Keratinocyte (primary cell): ENCODE results near the gene GTF2H1. TPM values are rescaled to one million over a fixed set of nuclear protein-coding genes. Genes with fewer than 3 reads are reported as not detected.
A peak's percentile ranks its signal among the peaks of the same experiment; 100 is the strongest.

ENCODE experiments used
- DNase-seq: peaks from one replicate; pipeline ENCODE4 v3.0.0-alpha.2; 2011; ENCODE audit warnings: low read depth, missing footprints, low spot score
- FAIRE-seq: peaks from 2 replicates; lab custom pipeline; 2011; peaks lifted over from hg19 to GRCh38; lab: Jason Lieb, UNC
- H2AFZ ChIP-seq: 2 replicates; pipeline ENCODE4 v1.6.0; 2012; ENCODE audit warnings: low read length, control low read depth, inconsistent platforms; ENCODE audit not compliant: control insufficient read depth
- H3K27ac ChIP-seq: 2 replicates; pipeline ENCODE4 v1.5.1; 2011; ENCODE audit warnings: low read length; ENCODE audit not compliant: control insufficient read depth, insufficient read depth
- H3K27me3 ChIP-seq: 3 replicates; pipeline ENCODE4 v1.6.0; 2011; ENCODE audit warnings: low read length; ENCODE audit not compliant: control insufficient read depth, insufficient read depth; ENCODE audit errors: extremely low read depth
- H3K36me3 ChIP-seq, 2 experiments: 2 replicates in 1 of 2; 3 replicates in 1 of 2; pipeline ENCODE4 v1.5.1; 2011; ENCODE audit warnings: low read length in 2 of 2, mild to moderate bottlenecking in 1 of 2; ENCODE audit not compliant: control insufficient read depth in 2 of 2, insufficient read depth in 2 of 2; ENCODE audit errors: extremely low read depth in 1 of 2
- H3K4me1 ChIP-seq: 3 replicates; pipeline ENCODE4 v1.5.1; 2011; ENCODE audit warnings: low read length; ENCODE audit not compliant: control insufficient read depth, insufficient read depth; ENCODE audit errors: extremely low read depth
- H3K4me2 ChIP-seq: 3 replicates; pipeline ENCODE4 v1.6.0; 2011; ENCODE audit warnings: low read depth, low read length; ENCODE audit not compliant: control insufficient read depth, insufficient read depth; ENCODE audit errors: extremely low read depth
- H3K4me3 ChIP-seq, 3 experiments: fragments of 200-600 bp in 1 of 3; sonication (generic) in 1 of 3; 2 replicates in 2 of 3; 3 replicates in 1 of 3; pipeline ENCODE4 v1.5.1; 2011 to 2016; ENCODE audit warnings: low read length in 3 of 3, mild to moderate bottlenecking in 3 of 3, control low read depth in 2 of 3, inconsistent platforms in 1 of 3, low read depth in 1 of 3, mixed read lengths in 1 of 3, mixed run types in 1 of 3, moderate library complexity in 1 of 3; ENCODE audit not compliant: control insufficient read depth in 2 of 3, insufficient read depth in 2 of 3; ENCODE audit errors: extremely low read depth in 1 of 3
- H3K79me2 ChIP-seq: 2 replicates; pipeline ENCODE4 v1.6.0; 2012; ENCODE audit warnings: low read length; ENCODE audit not compliant: control insufficient read depth, insufficient read depth
- H3K9ac ChIP-seq: 3 replicates; pipeline ENCODE4 v1.6.0; 2011; ENCODE audit warnings: low read length; ENCODE audit not compliant: control insufficient read depth, insufficient read depth; ENCODE audit errors: extremely low read depth
- H3K9me1 ChIP-seq: 3 replicates; pipeline ENCODE4 v1.6.0; 2011; ENCODE audit warnings: low read length; ENCODE audit not compliant: control insufficient read depth, insufficient read depth; ENCODE audit errors: extremely low read depth
- H3K9me3 ChIP-seq: 2 replicates; pipeline ENCODE4 v1.5.1; 2012; ENCODE audit warnings: low read depth, low read length; ENCODE audit not compliant: control insufficient read depth
- H4K20me1 ChIP-seq: 3 replicates; pipeline ENCODE4 v1.6.0; 2011; ENCODE audit warnings: low read length; ENCODE audit not compliant: control insufficient read depth, insufficient read depth; ENCODE audit errors: extremely low read depth
- CTCF ChIP-seq, 3 experiments: IDR thresholded peaks in 1 of 3; conservative IDR thresholded peaks in 1 of 3; optimal IDR thresholded peaks in 1 of 3; 2 replicates in 2 of 3; 3 replicates in 1 of 3; pipeline versions ENCODE3 to v1.5.1; 2011; ENCODE audit warnings: low read length in 3 of 3, mild to moderate bottlenecking in 3 of 3, moderate library complexity in 2 of 3, control low read depth in 1 of 3, inconsistent platforms in 1 of 3; ENCODE audit not compliant: insufficient read depth in 2 of 3; ENCODE audit errors: extremely low read depth in 1 of 3
- EZH2 ChIP-seq: IDR thresholded peaks from one replicate; pipeline ENCODE4 v1.6.1; 2012; ENCODE audit warnings: inconsistent platforms, mild to moderate bottlenecking, low read length, moderate library complexity
- dilution Hi-C: fragments of 300-500 bp; cut with MboI; formaldehyde crosslinking; loops from one replicate; pipeline ENCODE4 v1.7.0; 2020; ENCODE audit warnings: low sequenced_read_pairs; ENCODE audit not compliant: extremely low pct_ligation_motif_present
- polyA plus RNA-seq, 5 experiments: library from polyadenylated mRNA; depleted of rRNA in 3 of 5; stranded (reverse) in 3 of 5; stranded (forward) in 1 of 5; unstranded in 1 of 5; fragments of >200 nt; gene quantifications; 1 replicate in 1 of 5; 2 replicates in 3 of 5; 3 replicates in 1 of 5; pipeline versions ENCODE4 v1.2.1 to v1.2.3, GENCODE V29; 2011 to 2012; ENCODE audit warnings: missing spikeins in 2 of 5, low read depth in 1 of 5, low replicate concordance in 1 of 5

GTF2H1 gene
- polyA plus RNA-seq, 1 donor (not counting 4 experiments of a cell fraction or from before 2014, with no cell fraction given), result 42.1 TPM

GRCh38 chr11:18394928-18395734, 72.8 kb downstream of the GTF2H1 start:
- Histone ChIP-seq H3K27me3 (no peaks in the 10 kb centered on the region), H3K4me2 (peak overlapping the region; percentile 70), H3K36me3 (peaks cover 24 to 25% of the 10 kb centered on the region in 2 experiments), H4K20me1 (peaks cover 12% of the 10 kb centered on the region), H3K4me1 (peaks cover 30% of the 10 kb centered on the region), H3K79me2 (peaks cover 52% of the 10 kb centered on the region), H3K27ac (peak overlapping the region; percentile 80), H3K4me3 (peak overlapping the region; percentile 70 to 100 (median 85)), H3K9me3 (no peaks in the 10 kb centered on the region), H2AFZ (no peak overlapping the region), H3K9me1 (no peaks in the 10 kb centered on the region), H3K9ac (peak overlapping the region; percentile 97)
- DNase-seq (no peak), FAIRE-seq (no peak)
- dilution Hi-C loops, result no loop called here
- no peak for TF ChIP-seq CTCF (optimal IDR thresholded peaks at IDR 0.05 in 1 of 3, IDR thresholded peaks at IDR 0.05 in 1 of 3, conservative IDR thresholded peaks at IDR 0.05 in 1 of 3; ENCODE audit: extremely low read depth in 1 of 3, insufficient read depth in 2 of 3, low read length in 3 of 3)

DNA sequence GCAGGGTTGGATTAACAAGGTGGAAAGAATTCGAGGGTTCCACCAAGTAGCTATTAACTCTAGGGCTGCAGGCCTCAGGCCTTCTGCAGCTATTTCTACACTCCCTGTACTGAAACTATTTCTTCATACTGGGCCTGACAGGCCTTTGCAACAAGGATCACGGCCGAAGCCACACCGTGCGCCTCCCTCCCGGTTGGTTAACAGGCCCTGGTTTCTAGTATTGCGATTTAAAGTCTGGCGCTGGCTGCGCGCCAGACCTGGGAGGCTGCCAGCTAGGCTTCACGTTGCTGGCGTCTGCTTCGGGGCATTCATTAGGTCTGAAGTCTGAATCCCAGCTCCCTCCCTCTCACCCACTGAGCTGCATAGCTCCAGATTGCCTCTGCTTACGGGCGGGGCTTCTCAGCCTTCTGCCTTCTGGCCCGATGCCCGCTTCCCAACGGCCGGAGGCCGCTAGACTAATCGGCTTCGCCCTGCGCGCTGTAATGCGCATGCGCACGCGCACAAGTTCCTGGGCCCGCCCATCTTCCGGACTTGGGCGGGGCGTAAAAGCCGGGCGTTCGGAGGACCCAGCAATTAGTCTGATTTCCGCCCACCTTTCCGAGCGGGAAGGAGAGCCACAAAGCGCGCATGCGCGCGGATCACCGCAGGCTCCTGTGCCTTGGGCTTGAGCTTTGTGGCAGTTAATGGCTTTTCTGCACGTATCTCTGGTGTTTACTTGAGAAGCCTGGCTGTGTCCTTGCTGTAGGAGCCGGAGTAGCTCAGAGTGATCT, 73.6 kb downstream of the GTF2H1 start:
- peaks cover 55% of the 10 kb centered on the region for H3K79me2 ChIP-seq
- H3K9ac ChIP-seq, result peak overlapping the region; percentile 97
- no peaks in the 10 kb centered on the region for H3K9me3 ChIP-seq
- peaks cover 30% of the 10 kb centered on the region for H3K4me1 ChIP-seq
- no peak for TF ChIP-seq EZH2
- no peak for TF ChIP-seq CTCF (optimal IDR thresholded peaks at IDR 0.05 in 1 of 3, IDR thresholded peaks at IDR 0.05 in 1 of 3, conservative IDR thresholded peaks at IDR 0.05 in 1 of 3; ENCODE audit: extremely low read depth in 1 of 3, insufficient read depth in 2 of 3, low read length in 3 of 3)
- peaks cover 15% of the 10 kb centered on the region for H4K20me1 ChIP-seq
- peak overlapping the region; percentile 85 to 100 (median 87) for H3K4me3 ChIP-seq
- FAIRE-seq (peak; percentile 80), DNase-seq (peak; percentile 96)
- H3K4me2 ChIP-seq, result peak overlapping the region; percentile 97
- H3K9me1 ChIP-seq, result no peaks in the 10 kb centered on the region
- no peaks in the 10 kb centered on the region for H3K27me3 ChIP-seq
- peak overlapping the region; percentile 80 for H3K27ac ChIP-seq
- peaks cover 27 to 30% of the 10 kb centered on the region in 2 experiments for H3K36me3 ChIP-seq
- dilution Hi-C loops, result no loop called here
- no peak overlapping the region for H2AFZ ChIP-seq
